SK-N-SH (cell line): Measurements from ENCODE around the gene CYFIP1. TPM values are rescaled to one million over a fixed set of nuclear protein-coding genes. Genes with fewer than 3 reads are reported as not detected.

Experiments used
- CTCF ChIA-PET: fragments of 300-600, 350-600 bp; formaldehyde crosslinking; extraction: SDS; loops from one replicate; lab custom pipeline; 2021; lab: Yijun Ruan, JAX
- POLR2A ChIA-PET: fragments of 350-600 bp; sonication (Branson Sonifier 250); formaldehyde crosslinking; extraction: SDS; loops from one replicate; lab custom pipeline; 2020; ENCODE audit warnings: antibody characterized with exemption, inconsistent platforms; lab: Yijun Ruan, JAX
- DNase-seq: peaks from one replicate; pipeline ENCODE4 v3.0.0; 2012
- H2AFZ ChIP-seq: fragments of 200-600 bp; sonication (generic); 2 replicates; pipeline ENCODE4 v1.8.1; 2016; ENCODE audit warnings: antibody characterized with exemption, mild to moderate bottlenecking, low read depth
- H3F3A ChIP-seq: fragments of 200-600 bp; sonication (generic); replicated peaks from 2 replicates; pipeline ENCODE3; 2016; ENCODE audit warnings: antibody characterized with exemption, mild to moderate bottlenecking; ENCODE audit not compliant: insufficient read depth
- H3K27ac ChIP-seq, 2 experiments: fragments of 200-500 bp in 1 of 2; fragments of 200-600 bp in 1 of 2; sonication (Bioruptor generic) in 1 of 2; sonication (generic), shearing (Covaris generic) in 1 of 2; 2 replicates each; pipeline versions ENCODE4 v1.5.1 to v1.6.1; 2014 to 2016; ENCODE audit warnings: low read depth in 2 of 2, inconsistent platforms in 1 of 2, low read length in 1 of 2, mild to moderate bottlenecking in 1 of 2, mixed read lengths in 1 of 2
- H3K27me3 ChIP-seq: fragments of 200-600 bp; sonication (generic), shearing (Covaris generic); 2 replicates; pipeline ENCODE4 v1.6.1; 2016; ENCODE audit warnings: mixed run types; ENCODE audit not compliant: insufficient read depth
- H3K36me3 ChIP-seq, 2 experiments: fragments of 200-500 bp in 1 of 2; fragments of 200-600 bp in 1 of 2; sonication (Bioruptor generic) in 1 of 2; sonication (generic) in 1 of 2; replicated peaks in 1 of 2; 2 replicates each; pipeline versions ENCODE3 to v1.5.1; 2014 to 2016; ENCODE audit warnings: low read length in 1 of 2, mild to moderate bottlenecking in 1 of 2; ENCODE audit not compliant: insufficient read depth in 2 of 2, control insufficient read depth in 1 of 2
- H3K4me1 ChIP-seq, 2 experiments: fragments of 200-500 bp in 1 of 2; fragments of 200-600 bp in 1 of 2; sonication (Bioruptor generic) in 1 of 2; sonication (generic), shearing (Covaris generic) in 1 of 2; 2 replicates each; pipeline versions ENCODE4 v1.5.1 to v1.6.1; 2014 to 2016; ENCODE audit warnings: low read depth in 1 of 2, low read length in 1 of 2, mixed run types in 1 of 2; ENCODE audit not compliant: insufficient read depth in 2 of 2, control insufficient read depth in 1 of 2
- H3K4me2 ChIP-seq: fragments of 200-600 bp; sonication (generic), shearing (Covaris generic); 2 replicates; pipeline ENCODE4 v1.6.1; 2017; ENCODE audit warnings: mixed run types
- H3K4me3 ChIP-seq, 2 experiments: fragments of 200-500 bp in 1 of 2; fragments of 200-600 bp in 1 of 2; sonication (Bioruptor generic) in 1 of 2; sonication (generic), shearing (Covaris generic) in 1 of 2; 2 replicates each; pipeline versions ENCODE4 v1.5.1 to v1.8.1; 2014 to 2016; ENCODE audit warnings: low read depth in 2 of 2, inconsistent platforms in 1 of 2, low read length in 1 of 2, mild to moderate bottlenecking in 1 of 2, mixed read lengths in 1 of 2, moderate library complexity in 1 of 2
- H3K79me2 ChIP-seq: fragments of 200-600 bp; sonication (generic); 2 replicates; pipeline ENCODE4 v1.8.1; 2017; ENCODE audit warnings: mild to moderate bottlenecking; ENCODE audit not compliant: insufficient read depth
- H3K9ac ChIP-seq: fragments of 200-600 bp; sonication (generic); 2 replicates; pipeline ENCODE4 v1.6.1; 2017; ENCODE audit warnings: mixed run types
- H3K9me2 ChIP-seq: fragments of 200-600 bp; sonication (generic); 2 replicates; pipeline ENCODE4 v1.6.1; 2017; ENCODE audit warnings: mixed run types
- H3K9me3 ChIP-seq: fragments of 200-600 bp; sonication (generic); 2 replicates; pipeline ENCODE4 v1.6.1; 2017; ENCODE audit warnings: mixed run types, mild to moderate bottlenecking, moderate library complexity
- H4K20me1 ChIP-seq: fragments of 200-600 bp; sonication (generic); 2 replicates; pipeline ENCODE4 v1.6.1; 2017; ENCODE audit warnings: mild to moderate bottlenecking, mixed run types; ENCODE audit not compliant: insufficient read depth
- CHD2 ChIP-seq: fragments of 150-350 bp; IDR thresholded peaks from 2 replicates; pipeline ENCODE4 v1.6.1; 2018; ENCODE audit warnings: low read length; ENCODE audit not compliant: partially characterized antibody
- CTCF ChIP-seq: fragments of 200-600 bp; sonication (generic); IDR thresholded peaks from 2 replicates; pipeline ENCODE4 v1.6.1; 2017; ENCODE audit warnings: antibody characterized with exemption, mild to moderate bottlenecking, moderate library complexity
- EP300 ChIP-seq, 2 experiments: IDR thresholded peaks; 2 replicates each; pipeline versions ENCODE4 v1.4.0 to v1.6.1; 2012; ENCODE audit warnings: borderline replicate concordance in 1 of 2, low read depth in 1 of 2, low read length in 1 of 2
- FOSL2 ChIP-seq: IDR thresholded peaks from 2 replicates; pipeline ENCODE4 v1.4.0; 2012; ENCODE audit warnings: low read depth, mild to moderate bottlenecking, moderate library complexity, borderline replicate concordance
- FOXJ3 ChIP-seq: sonication (generic); formaldehyde crosslinking; IDR thresholded peaks from 2 replicates; pipeline ENCODE4 v1.5.1; 2020; ENCODE audit warnings: mild to moderate bottlenecking, missing genetic modification reagents
- IRF3 ChIP-seq: fragments of 150-350 bp; IDR thresholded peaks from 2 replicates; pipeline ENCODE4 v1.6.1; 2016; ENCODE audit warnings: mild to moderate bottlenecking, low read depth, low read length
- MEF2A ChIP-seq: IDR thresholded peaks from 2 replicates; pipeline ENCODE4 v1.4.0; 2012; ENCODE audit warnings: low read depth, borderline replicate concordance
- MXI1 ChIP-seq: IDR thresholded peaks from 2 replicates; pipeline ENCODE4 v1.6.1; 2012; ENCODE audit warnings: mild to moderate bottlenecking, low read depth, low read length, improper control_type of control experiment
- REST ChIP-seq: IDR thresholded peaks from 2 replicates; pipeline ENCODE4 v1.6.1; 2012; ENCODE audit warnings: mild to moderate bottlenecking, low read depth, low read length, moderate library complexity
- RFX5 ChIP-seq: IDR thresholded peaks from 2 replicates; pipeline ENCODE4 v1.6.1; 2012; ENCODE audit warnings: mild to moderate bottlenecking, improper control_type of control experiment, low read length
- USF1 ChIP-seq: IDR thresholded peaks from 2 replicates; pipeline ENCODE4 v1.4.0; 2012; ENCODE audit warnings: low read depth, borderline replicate concordance
- USF2 ChIP-seq: fragments of 150-350 bp; IDR thresholded peaks from 2 replicates; pipeline ENCODE4 v1.6.1; 2017; ENCODE audit warnings: antibody characterized with exemption, low read length, low read depth, borderline replicate concordance
- YY1 ChIP-seq: IDR thresholded peaks from 2 replicates; pipeline ENCODE4 v1.4.0; 2012; ENCODE audit warnings: low read depth, mild to moderate bottlenecking
- ZBTB33 ChIP-seq: IDR thresholded peaks from 2 replicates; pipeline ENCODE4 v1.4.0; 2012; ENCODE audit warnings: low read depth, borderline replicate concordance
- WGBS: methylation state at CpG from one replicate; pipeline ENCODE4 v1.1.6; 2017; ENCODE audit warnings: low lambda C conversion rate; 5-methylcytosine and 5-hydroxymethylcytosine counted together
- polyA plus RNA-seq, 3 experiments: library from polyadenylated mRNA; depleted of rRNA; stranded (reverse); fragments of >200 nt; gene quantifications; 2 replicates each; pipeline ENCODE4 v1.2.3, GENCODE V29; 2012

Gene CYFIP1
- polyA plus RNA-seq, 1 of the 3 experiments (the other 2 are of a cell fraction): 53.4 TPM

- Histone ChIP-seq H3K4me2 (no peak overlapping the region), H3K36me3 (peaks cover 0 to 13% of the 10 kb centered on the region in 2 experiments), H3F3A (peaks cover 1% of the 10 kb centered on the region), H2AFZ (no peak overlapping the region), H3K79me2 (peaks cover 100% of the 10 kb centered on the region), H3K4me1 (peaks cover 0 to 5% of the 10 kb centered on the region in 2 experiments; a peak in 1 of 4 replicates), H3K9ac (no peak overlapping the region), H4K20me1 (peaks cover 97% of the 10 kb centered on the region), H3K4me3 (no peak overlapping the region), H3K27me3 (no peaks in the 10 kb centered on the region), H3K9me2 (no peaks in the 10 kb centered on the region), H3K9me3 (peaks cover 10% of the 10 kb centered on the region; the same call in 1 of the 2 replicates), H3K27ac (no peak overlapping the region)
- no peak for DNase-seq
- 95% methylated on average over 4 of the region's 4 CpGs for WGBS
- ChIA-PET CTCF (no interaction called here), POLR2A (no interaction called here)
- TF ChIP-seq MEF2A (no peak), USF1 (no peak), CHD2 (no peak), FOXJ3 (CRISPR knock-in tag) (no peak), ZBTB33 (no peak), YY1 (no peak), MXI1 (no peak), USF2 (no peak), RFX5 (no peak), FOSL2 (no peak), IRF3 (no peak), REST (no peak), EP300 (IDR thresholded peaks at IDR 0.05; ENCODE audit: borderline replicate concordance in 1 of 2, low read depth in 1 of 2, low read length in 1 of 2) (no peak), CTCF (no peak)
Measured at GRCh38 chr15:22973987-22974386, 6.2 kb downstream of the CYFIP1 start.
